ENCODE measurements around the gene APC. TPM values are rescaled to one million over a fixed set of nuclear protein-coding genes. Genes with fewer than 3 reads are reported as not detected.

The APC gene
- total RNA-seq, 1 experiment from 2014 or later = 40.0 TPM

GRCh38 chr5:112691758-112692157 is 45.9 kb upstream of the APC start:
- ATAC-seq (peak; percentile 87), DNase-seq (ENCODE audit: low spot score) (peak; percentile 49)
- Mint-ChIP-seq H3K36me3 (no peaks in the 10 kb centered on the region), H3K4me1 (peaks cover 19% of the 10 kb centered on the region), H3K27ac (no peak overlapping the region), H3K9me3 (peaks cover 8% of the 10 kb centered on the region), H3K27me3 (ENCODE audit: low read depth) (no peaks in the 10 kb centered on the region), H3K4me3 (no peak overlapping the region)
- TF ChIP-seq CREM (CRISPR knock-in tag; IDR thresholded peaks at IDR 0.05) (no peak), NR1H2 (CRISPR knock-in tag; IDR thresholded peaks at IDR 0.05) (no peak), ZNF671 (CRISPR knock-in tag; IDR thresholded peaks at IDR 0.05) (no peak), PREB (CRISPR knock-in tag; IDR thresholded peaks at IDR 0.05; ENCODE audit: borderline replicate concordance) (no peak), NFATC4 (CRISPR knock-in tag; IDR thresholded peaks at IDR 0.05) (no peak), NR3C1 (CRISPR knock-in tag; conservative IDR thresholded peaks at IDR 0.05; ENCODE audit: low read depth) (no peak), RELA (CRISPR knock-in tag; IDR thresholded peaks at IDR 0.05; ENCODE audit: borderline replicate concordance) (no peak)
- CTCF ChIA-PET = interaction anchor here (0.6 to 4.8 kb wide), 26 partner anchors 12 to 230 kb away, joined by 3 to 91 read pairs (median 6); partner anchors contain the start of genes APC, REEP5 and SRP19
- POLR2A ChIA-PET = interaction anchor here (0.6 to 2.6 kb wide), 2 partner anchors 16 to 125 kb away, joined by 4 to 7 read pairs; no protein-coding TSS in a partner anchor

GRCh38 chr5:112692472-112692871 is 45.2 kb upstream of the APC start:
- DNase-seq (ENCODE audit: low spot score) (no peak), ATAC-seq (no peak)
- Mint-ChIP-seq H3K27me3 (ENCODE audit: low read depth) (no peaks in the 10 kb centered on the region), H3K9me3 (peaks cover 8% of the 10 kb centered on the region), H3K4me1 (peaks cover 22% of the 10 kb centered on the region), H3K27ac (no peak overlapping the region), H3K36me3 (no peaks in the 10 kb centered on the region), H3K4me3 (no peak overlapping the region)
- POLR2A ChIA-PET = interaction anchor here (2.6 kb wide), 1 partner anchor 15 kb away, joined by 7 read pairs; no protein-coding TSS in a partner anchor
- TF ChIP-seq E2F4 (CRISPR knock-in tag; IDR thresholded peaks at IDR 0.05; ENCODE audit: borderline replicate concordance, low read depth) (no peak), E2F5 (CRISPR knock-in tag; IDR thresholded peaks at IDR 0.05) (no peak), MXD4 (CRISPR knock-in tag; IDR thresholded peaks at IDR 0.05; ENCODE audit: borderline replicate concordance) (no peak), TP53 (CRISPR knock-in tag; IDR thresholded peaks at IDR 0.05) (no peak), ZNF232 (CRISPR knock-in tag; IDR thresholded peaks at IDR 0.05) (no peak), MAX (CRISPR knock-in tag; IDR thresholded peaks at IDR 0.05) (no peak), TEAD4 (CRISPR knock-in tag; IDR thresholded peaks at IDR 0.05) (no peak), KAT7 (CRISPR knock-in tag; IDR thresholded peaks at IDR 0.05; ENCODE audit: borderline replicate concordance) (no peak), USF1 (CRISPR knock-in tag; IDR thresholded peaks at IDR 0.05) (no peak), ZMAT4 (CRISPR knock-in tag; IDR thresholded peaks at IDR 0.05) (no peak), ZNF281 (CRISPR knock-in tag; IDR thresholded peaks at IDR 0.05) (no peak), SMAD4 (CRISPR knock-in tag; IDR thresholded peaks at IDR 0.05) (no peak)
- CTCF ChIA-PET = interaction anchor here (0.7 to 4.8 kb wide), 20 partner anchors 12 to 200 kb away, joined by 3 to 91 read pairs (median 6); partner anchors contain the start of genes APC and SRP19

Data from WTC11 (cell line).